Colonic mucosa (tissue), 4 donors: ENCODE measurements around the gene DHCR7. TPM values are rescaled to one million over a fixed set of nuclear protein-coding genes. Genes with fewer than 3 reads are reported as not detected.

Experiments used
- DNase-seq: peaks from one replicate; pipeline ENCODE4 v3.0.0-alpha.2; 2020
- H3K27ac ChIP-seq: fragments of 200-600 bp; one replicate; pipeline ENCODE4 v1.8.0; 2021
- H3K27me3 ChIP-seq: fragments of 200-600 bp; one replicate; pipeline ENCODE4 v1.8.0; 2021
- H3K36me3 ChIP-seq: fragments of 200-600 bp; one replicate; pipeline ENCODE4 v1.8.0; 2021
- H3K4me1 ChIP-seq: fragments of 200-600 bp; one replicate; pipeline ENCODE4 v1.8.0; 2021; ENCODE audit warnings: mild to moderate bottlenecking
- H3K4me3 ChIP-seq: fragments of 200-600 bp; one replicate; pipeline ENCODE4 v1.8.0; 2021
- H3K9ac ChIP-seq, 2 donors: one replicate each; pipeline ENCODE4 v1.7.0; 2013; ENCODE audit warnings: control low read depth in 2 of 2, low read depth in 2 of 2, low read length in 2 of 2
- H3K9me3 ChIP-seq: fragments of 200-600 bp; one replicate; pipeline ENCODE4 v1.8.0; 2021
- CTCF ChIP-seq: fragments of 200-600 bp; IDR thresholded peaks from one replicate; pipeline ENCODE4 v1.8.0; 2022; ENCODE audit warnings: antibody characterized with exemption, mild to moderate bottlenecking
- intact Hi-C: fragments of 100-400 bp; cut with DNase I; formaldehyde crosslinking; loops from one replicate; pipeline ENCODE4 v1.14.1; 2022
- total RNA-seq, 2 donors: library from RNA; stranded (reverse); fragmentation: NEBNext Ultra II Directional in 1 of 2; extraction: Animal tissue kit (Norgen Biotek cat#: 25700) in 1 of 2; gene quantifications; one replicate each; pipeline ENCODE4 v1.2.1, GENCODE V29; 2021
- donor health status: healthy.
- donor health status: DM: no; HTN: no; CAD: no.
- donor health status: DM: no; HTN: no; CAD: no.

Gene DHCR7
- total RNA-seq, 2 donors from 2014 or later: 75.3 to 163 TPM

- H3K9ac ChIP-seq: no peak overlapping the region
- H3K4me1 ChIP-seq: no peaks in the 10 kb centered on the region
- H3K36me3 ChIP-seq: no peaks in the 10 kb centered on the region
- DNase-seq: no peak
- H3K27me3 ChIP-seq: no peaks in the 10 kb centered on the region
- no peak overlapping the region for H3K27ac ChIP-seq
- H3K9me3 ChIP-seq: no peaks in the 10 kb centered on the region
- TF ChIP-seq CTCF: no peak
- no peak overlapping the region for H3K4me3 ChIP-seq
- intact Hi-C loops: no loop called here
Observed at GRCh38 chr11:71482746-71483364, 34.7 kb upstream of the DHCR7 start.

- Histone ChIP-seq H3K27ac (no peak overlapping the region), H3K4me1 (no peaks in the 10 kb centered on the region), H3K9ac (no peak overlapping the region), H3K27me3 (no peaks in the 10 kb centered on the region), H3K9me3 (no peaks in the 10 kb centered on the region), H3K4me3 (no peak overlapping the region), H3K36me3 (no peaks in the 10 kb centered on the region)
- TF ChIP-seq CTCF: no peak
- no peak for DNase-seq
- intact Hi-C loops: no loop called here
Observed at GRCh38 chr11:71482216-71482615, 34.0 kb upstream of the DHCR7 start.

- Histone ChIP-seq H3K4me1 (no peaks in the 10 kb centered on the region), H3K9ac (no peak overlapping the region), H3K36me3 (no peaks in the 10 kb centered on the region), H3K4me3 (no peak overlapping the region), H3K9me3 (no peaks in the 10 kb centered on the region), H3K27me3 (no peaks in the 10 kb centered on the region), H3K27ac (no peak overlapping the region)
- intact Hi-C loops: no loop called here
- DNase-seq: no peak
- TF ChIP-seq CTCF: no peak
Observed at GRCh38 chr11:71481101-71481960, 33.1 kb upstream of the DHCR7 start.

- no peak for DNase-seq
- no peaks in the 10 kb centered on the region for H3K9me3 ChIP-seq
- H3K9ac ChIP-seq: no peak overlapping the region
- H3K27ac ChIP-seq: no peak overlapping the region
- peaks cover 12% of the 10 kb centered on the region for H3K36me3 ChIP-seq
- intact Hi-C loops: no loop called here
- no peak for TF ChIP-seq CTCF
- no peak overlapping the region for H3K4me3 ChIP-seq
- no peaks in the 10 kb centered on the region for H3K4me1 ChIP-seq
- H3K27me3 ChIP-seq: no peaks in the 10 kb centered on the region
Observed at GRCh38 chr11:71478528-71478840, 30.3 kb upstream of the DHCR7 start.

- intact Hi-C loops: no loop called here
- H3K36me3 ChIP-seq: peaks cover 18% of the 10 kb centered on the region
- DNase-seq: no peak
- no peak overlapping the region for H3K9ac ChIP-seq
- no peak overlapping the region for H3K4me3 ChIP-seq
- no peaks in the 10 kb centered on the region for H3K27me3 ChIP-seq
- TF ChIP-seq CTCF: no peak
- no peaks in the 10 kb centered on the region for H3K9me3 ChIP-seq
- no peak overlapping the region for H3K27ac ChIP-seq
- H3K4me1 ChIP-seq: no peaks in the 10 kb centered on the region
Observed at GRCh38 chr11:71477641-71478527, 29.7 kb upstream of the DHCR7 start.
